ENCODE measurements around the gene ECHS1. TPM values are rescaled to one million over a fixed set of nuclear protein-coding genes. Genes with fewer than 3 reads are reported as not detected.
"Not testable (repeated sequence)": the region's sequence is repeated elsewhere in the genome, so short reads cannot be mapped to it uniquely, and the experiment has no call there.

The ECHS1 gene
- total and polyA plus RNA-seq, 2 donors (not counting 1 experiment from before 2014, with no cell fraction given): 19.3 to 29.5 TPM

DNA sequence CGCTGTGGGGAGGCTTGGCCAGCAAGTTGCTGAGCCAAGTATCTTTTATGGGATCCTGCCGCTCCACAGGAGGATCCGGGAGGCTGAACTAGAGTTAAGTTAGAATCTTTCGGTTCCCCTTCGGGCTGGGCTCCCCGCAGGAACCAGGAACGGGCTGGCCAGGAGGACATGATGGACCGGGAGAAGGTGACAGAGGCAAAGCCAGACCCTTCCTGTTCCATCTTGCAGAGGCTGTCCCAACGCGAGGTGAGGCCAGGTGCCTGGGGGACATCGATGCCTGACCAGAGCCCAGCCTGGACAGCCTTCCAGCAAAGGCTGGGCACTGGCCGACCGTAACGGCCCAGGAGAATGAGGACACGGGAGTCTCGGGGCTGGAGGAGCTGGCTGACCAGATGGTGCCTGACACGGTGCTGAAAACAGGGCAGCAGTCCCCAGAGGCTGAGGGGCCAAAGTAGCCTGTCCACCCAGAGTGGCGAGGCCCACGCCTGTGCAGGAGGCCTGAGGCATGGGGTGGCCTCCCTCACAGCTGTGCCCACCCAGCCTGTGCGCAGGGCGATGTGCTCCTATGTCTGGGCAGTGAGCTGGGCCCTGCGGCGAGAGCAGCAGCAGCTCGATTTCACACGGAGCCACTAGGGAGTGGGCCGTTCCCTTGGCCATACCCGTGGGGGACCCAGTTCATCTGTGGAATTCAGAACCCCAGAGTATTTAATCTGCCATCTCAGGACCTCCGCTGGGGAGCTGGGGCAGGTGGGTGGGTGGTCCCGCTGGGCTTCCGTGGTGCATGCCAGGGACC, 4.1 kb upstream of the ECHS1 start:
- no peaks in the 10 kb centered on the region for H3K9me3 Mint-ChIP-seq (ENCODE audit: insufficient read depth)
- ATAC-seq (ENCODE audit: low read depth) (no peak), DNase-seq (no peak)
- H3K4me3 Mint-ChIP-seq: peak overlapping the region; percentile 64
- ChIA-PET CTCF (interaction anchor here (1.3 to 1.9 kb wide), 3 partner anchors 13 to 48 kb away, joined by 3 to 7 read pairs (median 4); no protein-coding TSS in a partner anchor), POLR2A (interaction anchor here (1.3 kb wide), 1 partner anchor 12 kb away, joined by 4 read pairs; no protein-coding TSS in a partner anchor)
- H3K9ac ChIP-seq (ENCODE audit: low read length): no peak overlapping the region
- no peaks in the 10 kb centered on the region for H3K27me3 Mint-ChIP-seq
- H4K20me1 ChIP-seq (ENCODE audit: control insufficient read depth, insufficient read depth, low read length, poor library complexity, severe bottlenecking): peaks cover 24% of the 10 kb centered on the region
- intact Hi-C loops (cut with micrococcal nuclease): no loop called here
- peaks cover 40% of the 10 kb centered on the region for H3K4me1 Mint-ChIP-seq
- no peak overlapping the region for H3K27ac ChIP-seq (ENCODE audit: low read length in 2 of 2)
- H3K27me3 ChIP-seq (replicated peaks in 1 of 4; ENCODE audit: control extremely low read depth in 1 of 4, control insufficient read depth in 3 of 4, insufficient read depth in 4 of 4, low read length in 3 of 4): no peaks in the 10 kb centered on the region
- peaks cover 37 to 49% of the 10 kb centered on the region in 2 donors for H3K4me1 ChIP-seq (ENCODE audit: control insufficient read depth in 2 of 2, insufficient read depth in 2 of 2, low read length in 2 of 2)
- peaks cover 0 to 11% of the 10 kb centered on the region in 2 experiments for H3K36me3 ChIP-seq (replicated peaks in 1 of 2; ENCODE audit: control extremely low read depth in 1 of 2, control insufficient read depth in 1 of 2, extremely low read depth in 1 of 2, insufficient read depth in 2 of 2, low read length in 1 of 2)
- WGBS (ENCODE audit: insufficient coverage): 95% methylated on average over 30 of the region's 30 CpGs
- no peak overlapping the region for H2AFZ ChIP-seq (ENCODE audit: insufficient read depth, low read depth, low read length, poor library complexity, severe bottlenecking)
- peak overlapping the region; percentile 85 for H3K4me2 ChIP-seq (replicated peaks; ENCODE audit: low read depth, low read length, poor library complexity, severe bottlenecking)
- no peak overlapping the region for H3K4me3 ChIP-seq (ENCODE audit: control extremely low read depth in 1 of 5, extremely low read depth in 1 of 5, insufficient read depth in 1 of 5, low read depth in 2 of 5, low read length in 4 of 5)
- H3K9me3 ChIP-seq (ENCODE audit: control extremely low read depth in 1 of 3, control insufficient read depth in 2 of 3, insufficient read depth in 1 of 3, low read length in 2 of 3): peaks cover 0 to 3% (median 0%) of the 10 kb centered on the region in 3 donors
- no peak for TF ChIP-seq EZH2 (IDR thresholded peaks at IDR 0.05; ENCODE audit: borderline replicate concordance, insufficient read depth, low read depth, low read length, poor library complexity, severe bottlenecking)
- TF ChIP-seq, protein P1, sequence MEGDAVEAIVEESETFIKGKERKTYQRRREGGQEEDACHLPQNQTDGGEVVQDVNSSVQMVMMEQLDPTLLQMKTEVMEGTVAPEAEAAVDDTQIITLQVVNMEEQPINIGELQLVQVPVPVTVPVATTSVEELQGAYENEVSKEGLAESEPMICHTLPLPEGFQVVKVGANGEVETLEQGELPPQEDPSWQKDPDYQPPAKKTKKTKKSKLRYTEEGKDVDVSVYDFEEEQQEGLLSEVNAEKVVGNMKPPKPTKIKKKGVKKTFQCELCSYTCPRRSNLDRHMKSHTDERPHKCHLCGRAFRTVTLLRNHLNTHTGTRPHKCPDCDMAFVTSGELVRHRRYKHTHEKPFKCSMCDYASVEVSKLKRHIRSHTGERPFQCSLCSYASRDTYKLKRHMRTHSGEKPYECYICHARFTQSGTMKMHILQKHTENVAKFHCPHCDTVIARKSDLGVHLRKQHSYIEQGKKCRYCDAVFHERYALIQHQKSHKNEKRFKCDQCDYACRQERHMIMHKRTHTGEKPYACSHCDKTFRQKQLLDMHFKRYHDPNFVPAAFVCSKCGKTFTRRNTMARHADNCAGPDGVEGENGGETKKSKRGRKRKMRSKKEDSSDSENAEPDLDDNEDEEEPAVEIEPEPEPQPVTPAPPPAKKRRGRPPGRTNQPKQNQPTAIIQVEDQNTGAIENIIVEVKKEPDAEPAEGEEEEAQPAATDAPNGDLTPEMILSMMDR (IDR thresholded peaks at IDR 0.05): no peak
- H3K27ac Mint-ChIP-seq: peak overlapping the region; percentile 65
- H3K79me2 ChIP-seq (ENCODE audit: control insufficient read depth, insufficient read depth, low read length): peaks cover 27% of the 10 kb centered on the region

- H3K4me3 ChIP-seq (ENCODE audit: control extremely low read depth in 1 of 5, extremely low read depth in 1 of 5, insufficient read depth in 1 of 5, low read depth in 2 of 5, low read length in 4 of 5); H3K9me3 ChIP-seq (ENCODE audit: control extremely low read depth in 1 of 3, control insufficient read depth in 2 of 3, insufficient read depth in 1 of 3, low read length in 2 of 3); ATAC-seq (ENCODE audit: low read depth); H3K36me3 ChIP-seq (replicated peaks in 1 of 2; ENCODE audit: control extremely low read depth in 1 of 2, control insufficient read depth in 1 of 2, extremely low read depth in 1 of 2, insufficient read depth in 2 of 2, low read length in 1 of 2); H3K9me3 Mint-ChIP-seq (ENCODE audit: insufficient read depth); H3K27ac ChIP-seq (ENCODE audit: low read length in 2 of 2); H2AFZ ChIP-seq (ENCODE audit: insufficient read depth, low read depth, low read length, poor library complexity, severe bottlenecking); H3K27me3 ChIP-seq (replicated peaks in 1 of 4; ENCODE audit: control extremely low read depth in 1 of 4, control insufficient read depth in 3 of 4, insufficient read depth in 4 of 4, low read length in 3 of 4); intact Hi-C loops (cut with micrococcal nuclease); DNase-seq; POLR2A ChIA-PET; H3K27me3 Mint-ChIP-seq; H3K9ac ChIP-seq (ENCODE audit: low read length); H3K4me2 ChIP-seq (replicated peaks; ENCODE audit: low read depth, low read length, poor library complexity, severe bottlenecking): not testable (repeated sequence)
- Histone ChIP-seq H3K79me2 (ENCODE audit: control insufficient read depth, insufficient read depth, low read length) (peaks cover 20% of the 10 kb centered on the region), H3K4me1 (ENCODE audit: control insufficient read depth in 2 of 2, insufficient read depth in 2 of 2, low read length in 2 of 2) (peaks cover 31 to 46% of the 10 kb centered on the region in 2 donors), H4K20me1 (ENCODE audit: control insufficient read depth, insufficient read depth, low read length, poor library complexity, severe bottlenecking) (peaks cover 22% of the 10 kb centered on the region)
- H3K4me1 Mint-ChIP-seq: peaks cover 36% of the 10 kb centered on the region
- peak overlapping the region; percentile 46 for H3K27ac Mint-ChIP-seq
- WGBS (ENCODE audit: insufficient coverage): no CpG with 5 or more reads among the region's 5 CpGs
- peak overlapping the region; percentile 62 for H3K4me3 Mint-ChIP-seq
- CTCF ChIA-PET: interaction anchor here (1.3 to 1.9 kb wide), 2 partner anchors 15 to 47 kb away, joined by 3 to 4 read pairs; no protein-coding TSS in a partner anchor
Measured at GRCh38 chr10:133376183-133376582, 3.0 kb upstream of the ECHS1 start.

All from B cell (primary cell).